MCF 10A (cell line): Measurements from ENCODE around the gene HOXB3. TPM values are rescaled to one million over a fixed set of nuclear protein-coding genes. Genes with fewer than 3 reads are reported as not detected.

Experiments used
- BruUV-seq: library from RNA; stranded (reverse); fragments of 400-500 nt; replicated peaks from 2 replicates; lab custom pipeline; 2021; lab: Mats Ljungman, UMichigan
- CTCF ChIA-PET: fragments of 300-600 bp; sonication (Branson Sonifier 250); formaldehyde crosslinking; extraction: SDS; loops from one replicate; lab custom pipeline; 2021; ENCODE audit warnings: antibody characterized with exemption, inconsistent platforms; lab: Yijun Ruan, JAX
- POLR2A ChIA-PET: fragments of 300-600, 350-650 bp; sonication (Branson Sonifier 250); formaldehyde crosslinking; extraction: SDS; loops from one replicate; lab custom pipeline; 2020; ENCODE audit warnings: antibody characterized with exemption, inconsistent platforms; lab: Yijun Ruan, JAX
- DNase-seq: peaks from one replicate; pipeline ENCODE4 v3.0.0-alpha.2; 2018; ENCODE audit not compliant: unreplicated experiment
- H3K27ac Mint-ChIP-seq: one replicate; pipeline ENCODE4 v1.8.0; 2022; ENCODE audit warnings: mild to moderate bottlenecking, low read depth, mixed read lengths; ENCODE audit not compliant: unreplicated experiment
- H3K27me3 Mint-ChIP-seq: one replicate; pipeline ENCODE4 v1.8.0; 2022; ENCODE audit warnings: mixed read lengths; ENCODE audit not compliant: insufficient read depth, unreplicated experiment
- H3K36me3 Mint-ChIP-seq: one replicate; pipeline ENCODE4 v1.8.0; 2022; ENCODE audit warnings: mild to moderate bottlenecking, moderate library complexity, mixed read lengths; ENCODE audit not compliant: insufficient read depth, unreplicated experiment
- H3K4me1 Mint-ChIP-seq: one replicate; pipeline ENCODE4 v1.8.0; 2022; ENCODE audit warnings: mixed read lengths; ENCODE audit not compliant: insufficient read depth, unreplicated experiment
- H3K4me3 Mint-ChIP-seq: one replicate; pipeline ENCODE4 v1.8.0; 2022; ENCODE audit warnings: mild to moderate bottlenecking, moderate library complexity, mixed read lengths; ENCODE audit not compliant: unreplicated experiment
- H3K9me3 Mint-ChIP-seq: one replicate; pipeline ENCODE4 v1.8.0; 2022; ENCODE audit warnings: mixed read lengths; ENCODE audit not compliant: unreplicated experiment
- intact Hi-C: fragments of 100-400 bp; cut with micrococcal nuclease; formaldehyde crosslinking; loops from 2 replicates; pipeline ENCODE4 v1.14.1; 2022
- total RNA-seq: library from RNA; stranded (reverse); gene quantifications from 2 replicates; pipeline ENCODE4 v1.2.3, GENCODE V29; 2022
- TF ChIP-seq, protein P1 (sequence below): fragments of 200-600 bp; IDR thresholded peaks from one replicate; pipeline ENCODE4 v1.8.0; 2022; ENCODE audit warnings: antibody characterized with exemption, mild to moderate bottlenecking; ENCODE audit not compliant: unreplicated experiment

The HOXB3 gene
- total RNA-seq, 1 experiment from 2014 or later, result 0.79 TPM

DNA sequence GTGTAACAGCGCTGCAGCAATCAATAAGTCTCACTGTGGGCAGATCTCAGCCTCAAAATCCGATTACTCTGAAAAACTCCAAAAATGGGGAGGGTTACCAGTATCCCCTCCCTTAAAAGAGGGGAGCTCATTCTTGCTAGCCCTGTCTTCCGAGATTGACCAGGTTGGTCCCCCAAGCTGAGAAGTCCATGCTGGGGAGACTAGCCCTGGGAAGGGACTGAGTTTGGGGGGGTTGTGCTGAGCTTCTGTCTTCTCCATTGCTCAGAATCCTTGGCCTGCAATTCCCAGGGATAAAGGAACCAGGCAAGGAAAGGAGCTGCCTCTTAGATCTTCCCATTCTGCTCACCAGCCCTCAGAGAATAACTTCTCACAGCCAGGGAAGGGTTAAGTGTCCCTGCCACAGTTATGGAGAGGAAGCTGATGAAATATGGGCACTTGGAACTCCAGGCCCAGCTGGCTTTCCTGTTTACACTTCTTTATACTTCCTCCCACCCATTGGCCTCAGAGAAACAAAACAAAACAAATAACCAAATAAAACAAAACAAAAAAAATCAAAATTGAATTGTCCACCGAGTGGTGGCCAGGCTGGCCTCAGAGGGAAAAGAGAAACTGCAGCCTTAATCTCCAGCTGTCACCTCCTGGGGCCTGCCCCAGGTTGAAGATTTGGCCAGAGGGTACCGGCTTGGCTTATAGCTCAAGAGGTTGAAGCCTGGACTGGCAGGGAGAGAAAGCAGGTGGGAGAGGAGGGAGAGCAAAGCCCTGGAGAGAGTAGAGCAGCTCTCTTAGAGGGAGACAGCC lies 2.6 kb downstream of the HOXB3 start:
- DNase-seq, result no peak
- no peaks in the 10 kb centered on the region for H3K9me3 Mint-ChIP-seq
- H3K27me3 Mint-ChIP-seq, result peaks cover 28% of the 10 kb centered on the region
- ChIA-PET POLR2A (interaction anchor here (0.6 to 0.9 kb wide), 4 partner anchors 72 to 311 kb away, joined by 3 to 5 read pairs (median 3); no protein-coding TSS in a partner anchor), CTCF (interaction anchor here (0.7 to 1.3 kb wide), 9 partner anchors 9 to 371 kb away, joined by 3 to 6 read pairs (median 3); no protein-coding TSS in a partner anchor)
- TF ChIP-seq, protein P1, sequence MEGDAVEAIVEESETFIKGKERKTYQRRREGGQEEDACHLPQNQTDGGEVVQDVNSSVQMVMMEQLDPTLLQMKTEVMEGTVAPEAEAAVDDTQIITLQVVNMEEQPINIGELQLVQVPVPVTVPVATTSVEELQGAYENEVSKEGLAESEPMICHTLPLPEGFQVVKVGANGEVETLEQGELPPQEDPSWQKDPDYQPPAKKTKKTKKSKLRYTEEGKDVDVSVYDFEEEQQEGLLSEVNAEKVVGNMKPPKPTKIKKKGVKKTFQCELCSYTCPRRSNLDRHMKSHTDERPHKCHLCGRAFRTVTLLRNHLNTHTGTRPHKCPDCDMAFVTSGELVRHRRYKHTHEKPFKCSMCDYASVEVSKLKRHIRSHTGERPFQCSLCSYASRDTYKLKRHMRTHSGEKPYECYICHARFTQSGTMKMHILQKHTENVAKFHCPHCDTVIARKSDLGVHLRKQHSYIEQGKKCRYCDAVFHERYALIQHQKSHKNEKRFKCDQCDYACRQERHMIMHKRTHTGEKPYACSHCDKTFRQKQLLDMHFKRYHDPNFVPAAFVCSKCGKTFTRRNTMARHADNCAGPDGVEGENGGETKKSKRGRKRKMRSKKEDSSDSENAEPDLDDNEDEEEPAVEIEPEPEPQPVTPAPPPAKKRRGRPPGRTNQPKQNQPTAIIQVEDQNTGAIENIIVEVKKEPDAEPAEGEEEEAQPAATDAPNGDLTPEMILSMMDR, result no peak
- H3K4me3 Mint-ChIP-seq, result no peak overlapping the region
- H3K36me3 Mint-ChIP-seq, result no peaks in the 10 kb centered on the region
- peaks cover 14% of the 10 kb centered on the region for H3K4me1 Mint-ChIP-seq
- H3K27ac Mint-ChIP-seq, result no peak overlapping the region
- BruUV-seq, result no TSS peak
- intact Hi-C loops, result no loop called here

DNA sequence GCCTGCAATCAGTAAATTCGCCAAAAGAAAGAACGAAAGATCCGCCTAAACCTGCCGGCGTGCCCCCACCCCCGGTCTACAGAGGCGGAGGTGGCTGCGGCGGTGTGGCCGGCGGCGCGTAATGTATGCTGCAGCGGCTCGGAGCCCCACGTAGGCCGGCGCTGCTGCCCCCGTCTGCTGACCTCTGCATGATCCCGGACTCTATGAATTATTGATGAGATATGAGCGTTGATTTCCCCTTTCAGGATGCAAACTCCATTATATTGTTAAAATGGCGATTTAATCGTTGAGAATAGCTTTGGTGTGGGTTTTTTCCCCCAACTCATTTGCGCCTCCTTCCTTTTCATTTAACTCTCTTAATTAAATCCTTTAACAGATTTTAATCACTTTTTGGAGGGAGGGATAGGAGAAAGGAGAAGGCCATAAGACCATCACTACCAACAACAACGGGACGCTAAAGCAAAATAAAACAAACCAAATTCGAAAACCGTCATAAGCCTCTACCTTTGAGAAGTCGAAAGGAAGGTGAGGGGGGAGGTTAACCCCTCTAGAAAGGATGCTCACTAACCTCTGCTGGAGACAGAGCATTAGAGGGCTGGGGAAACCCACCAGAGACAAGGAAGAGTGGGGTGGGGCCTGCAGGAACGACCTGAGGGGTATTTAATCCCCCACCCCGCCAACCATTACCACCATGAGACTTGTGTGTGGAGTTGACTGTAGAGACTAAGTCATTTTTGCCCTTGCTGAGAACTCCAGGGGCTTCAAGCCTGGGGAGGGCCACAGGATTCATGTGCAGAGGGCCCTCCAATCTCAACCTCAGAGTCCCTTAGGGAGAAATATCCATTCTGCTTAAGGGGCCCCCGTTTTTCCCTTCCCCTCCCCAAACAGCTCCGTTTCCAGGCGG lies 3.4 kb downstream of the HOXB3 start:
- ChIA-PET POLR2A (interaction anchor here (0.6 to 0.9 kb wide), 3 partner anchors 71 to 278 kb away, joined by 3 read pairs; no protein-coding TSS in a partner anchor), CTCF (interaction anchor here (0.5 to 1.2 kb wide), 6 partner anchors 32 to 425 kb away, joined by 3 to 4 read pairs (median 3); no protein-coding TSS in a partner anchor)
- Mint-ChIP-seq H3K36me3 (no peaks in the 10 kb centered on the region), H3K9me3 (no peaks in the 10 kb centered on the region), H3K4me1 (peaks cover 14% of the 10 kb centered on the region), H3K4me3 (peak overlapping the region; percentile 89), H3K27ac (no peak overlapping the region), H3K27me3 (peaks cover 28% of the 10 kb centered on the region)
- no peak for DNase-seq
- intact Hi-C loops, result no loop called here
- no TSS peak for BruUV-seq
- TF ChIP-seq, protein P1, result no peak

DNA sequence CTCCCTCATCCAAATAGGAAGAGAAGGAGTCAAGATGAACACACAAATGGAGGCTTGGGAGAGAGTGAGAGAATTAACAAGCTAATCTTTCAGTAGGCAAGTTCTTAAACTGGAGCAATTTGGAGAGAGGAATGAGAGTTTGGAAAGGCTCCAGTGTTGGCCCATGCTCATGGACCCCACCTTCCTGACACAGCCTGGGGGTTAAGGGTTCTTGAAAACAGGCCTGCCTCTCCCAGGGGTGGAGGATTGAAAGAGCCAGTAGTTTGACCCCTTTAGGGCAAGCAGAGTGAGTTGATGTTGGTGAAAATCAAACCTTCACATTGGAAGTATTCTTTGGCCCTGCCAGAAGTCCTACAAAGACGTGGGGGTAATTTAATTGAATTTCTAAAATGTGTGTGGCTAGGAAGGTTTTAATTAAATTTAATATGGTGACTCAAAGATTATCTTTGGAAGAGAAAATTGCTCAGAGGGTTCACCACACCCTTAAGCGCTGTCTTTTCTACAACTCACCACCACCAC lies 5.8 kb downstream of the HOXB3 start:
- no TSS peak for BruUV-seq
- TF ChIP-seq, protein P1, result no peak
- POLR2A ChIA-PET, result no interaction called here
- CTCF ChIA-PET, result interaction anchor here (0.6 to 0.8 kb wide), 5 partner anchors 28 to 1089 kb away, joined by 3 to 5 read pairs (median 3); no protein-coding TSS in a partner anchor
- peaks cover 37% of the 10 kb centered on the region for H3K27me3 Mint-ChIP-seq
- intact Hi-C loops, result no loop called here
- H3K27ac Mint-ChIP-seq, result no peak overlapping the region
- DNase-seq, result no peak
- H3K4me1 Mint-ChIP-seq, result peaks cover 14% of the 10 kb centered on the region
- no peaks in the 10 kb centered on the region for H3K9me3 Mint-ChIP-seq
- H3K4me3 Mint-ChIP-seq, result peak overlapping the region; percentile 89
- H3K36me3 Mint-ChIP-seq, result no peaks in the 10 kb centered on the region
